Choroid plexus epithelial cell (primary cell): ENCODE measurements around the gene PROK1.

Experiments
- DNase-seq: peaks from one replicate; pipeline ENCODE4 v3.0.0-alpha.2; 2010; ENCODE audit warnings: low read depth
- H3K4me3 ChIP-seq: 2 replicates; pipeline ENCODE4 v1.5.1; 2011; ENCODE audit warnings: low read depth, mild to moderate bottlenecking, control low read depth, low read length, moderate library complexity
- CTCF ChIP-seq: conservative IDR thresholded peaks from 2 replicates; pipeline ENCODE4 v1.5.1; 2011; ENCODE audit warnings: low read depth, mild to moderate bottlenecking, control low read depth, inconsistent platforms, low read length, moderate library complexity

PROK1 gene

GRCh38 chr1:110481968-110482623 lies 31.1 kb downstream of the PROK1 start:
- no peak for TF ChIP-seq CTCF
- H3K4me3 ChIP-seq, result no peak overlapping the region
- DNase-seq, result no peak

DNA sequence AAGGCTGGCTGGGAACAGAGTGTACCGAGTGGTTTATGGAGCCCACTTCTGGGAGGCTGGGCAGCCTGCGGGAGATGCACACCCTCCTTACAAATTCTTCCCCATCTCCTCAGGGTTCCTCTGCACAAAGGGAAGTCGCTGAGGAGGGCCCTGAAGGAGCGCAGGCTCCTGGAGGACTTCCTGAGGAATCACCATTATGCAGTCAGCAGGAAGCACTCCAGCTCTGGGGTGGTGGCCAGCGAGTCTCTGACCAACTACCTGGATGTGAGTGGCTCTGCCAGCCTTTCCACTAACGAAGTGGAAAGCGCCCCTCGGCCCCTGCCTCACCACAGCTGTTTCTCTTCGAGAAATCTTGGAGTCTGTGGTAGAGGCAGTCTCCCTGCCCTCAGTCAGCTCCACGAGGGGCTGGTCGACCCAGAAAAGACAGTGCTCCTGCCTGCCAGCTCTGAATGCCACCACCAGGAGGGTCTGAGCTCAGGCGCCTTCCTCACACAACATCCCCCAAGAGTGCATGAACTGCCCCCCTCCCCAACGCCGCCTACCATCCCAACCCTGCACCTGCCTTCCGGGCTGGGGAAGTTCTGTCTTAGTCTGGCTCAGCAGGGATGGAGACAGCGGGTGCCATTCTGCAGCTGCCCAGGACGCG lies 31.8 kb downstream of the PROK1 start:
- H3K4me3 ChIP-seq, result no peak overlapping the region
- no peak for TF ChIP-seq CTCF
- no peak for DNase-seq

- H3K4me3 ChIP-seq, result no peak overlapping the region
- DNase-seq, result no peak
- no peak for TF ChIP-seq CTCF
Observed at GRCh38 chr1:110483308-110483685, 32.3 kb downstream of the PROK1 start.

- no peak for DNase-seq
- TF ChIP-seq CTCF, result no peak
- H3K4me3 ChIP-seq, result no peak overlapping the region
Observed at GRCh38 chr1:110484801-110485200, 33.9 kb downstream of the PROK1 start.

DNA sequence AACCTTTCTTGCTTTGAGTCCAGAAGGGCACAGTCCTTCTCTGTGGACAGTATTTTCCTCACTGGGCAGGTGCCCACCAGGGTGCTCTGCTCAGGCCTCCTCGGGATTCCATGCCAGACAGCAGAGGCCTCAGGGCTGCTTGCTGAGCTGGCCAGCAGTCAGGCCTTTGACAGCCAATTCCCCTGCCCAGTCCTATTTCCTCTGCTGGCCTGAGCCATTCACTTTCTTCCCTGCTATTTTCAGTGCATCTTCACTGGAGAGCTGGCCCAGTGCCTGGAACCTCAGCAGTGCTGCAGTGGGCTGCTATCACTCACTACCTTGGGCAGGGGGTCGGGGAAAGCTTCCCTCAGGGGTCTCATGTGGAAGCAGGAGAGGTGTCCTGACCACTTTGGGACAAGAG lies 34.8 kb downstream of the PROK1 start:
- no peak for TF ChIP-seq CTCF
- no peak overlapping the region for H3K4me3 ChIP-seq
- no peak for DNase-seq

- H3K4me3 ChIP-seq, result no peak overlapping the region
- no peak for DNase-seq
- TF ChIP-seq CTCF, result no peak
Observed at GRCh38 chr1:110487726-110488125, 36.8 kb downstream of the PROK1 start.

DNA sequence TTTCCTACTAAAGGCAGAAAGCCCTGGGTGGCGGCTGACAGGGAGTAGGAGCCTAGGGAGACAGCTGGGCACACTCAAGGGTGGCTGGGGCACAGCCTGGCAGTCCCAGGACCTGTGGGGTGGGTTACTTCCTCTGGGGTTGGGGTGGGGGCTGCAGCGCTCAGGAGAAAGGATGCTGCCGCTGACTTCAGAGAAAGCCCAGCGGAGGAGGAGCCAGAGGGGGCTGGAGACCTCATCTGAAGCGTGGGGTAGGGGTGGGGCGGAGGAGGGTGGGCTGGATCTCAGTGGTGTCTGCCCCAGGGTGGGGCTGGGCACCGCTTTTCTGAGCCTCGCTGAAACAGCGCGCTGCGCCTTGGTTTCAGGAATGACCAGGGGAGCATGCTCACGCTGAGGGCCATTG lies 37.2 kb downstream of the PROK1 start:
- DNase-seq, result no peak
- H3K4me3 ChIP-seq, result no peak overlapping the region
- no peak for TF ChIP-seq CTCF
